Activated CD4-positive, alpha-beta T cell treated with anti-CD3 and anti-CD28 coated beads for 48 hours (primary cell): Measurements from ENCODE around the gene PLB1.

Source experiments
- DNase-seq: peaks from one replicate; pipeline ENCODE4 v3.0.0-alpha.2; 2020

PLB1 gene

GRCh38 chr2:28615706-28616105 lies 119.8 kb downstream of the PLB1 start:
- no peak for DNase-seq

GRCh38 chr2:28616396-28616999 lies 120.6 kb downstream of the PLB1 start:
- DNase-seq, result no peak

GRCh38 chr2:28617502-28618184 lies 121.8 kb downstream of the PLB1 start:
- DNase-seq, result no peak

GRCh38 chr2:28618221-28619141 lies 122.6 kb downstream of the PLB1 start:
- no peak for DNase-seq

- DNase-seq, result no peak
These were observed 123.6 kb downstream of the PLB1 start for GRCh38 chr2:28619213-28620196.

GRCh38 chr2:28620291-28620793 lies 124.5 kb downstream of the PLB1 start:
- DNase-seq, result no peak

GRCh38 chr2:28620801-28621171 lies 124.9 kb downstream of the PLB1 start:
- DNase-seq, result no peak

- DNase-seq, result peak; percentile 68
These were observed 125.6 kb downstream of the PLB1 start for GRCh38 chr2:28621172-28622100.

- no peak for DNase-seq
These were observed 126.2 kb downstream of the PLB1 start for GRCh38 chr2:28622101-28622499.

GRCh38 chr2:28623582-28624405 lies 127.9 kb downstream of the PLB1 start:
- DNase-seq, result no peak

GRCh38 chr2:28624436-28624792 lies 128.6 kb downstream of the PLB1 start:
- DNase-seq, result no peak

- DNase-seq, result peak; percentile 77
These were observed 129.2 kb downstream of the PLB1 start for GRCh38 chr2:28624793-28625701.

GRCh38 chr2:28626376-28626775 lies 130.5 kb downstream of the PLB1 start:
- no peak for DNase-seq

GRCh38 chr2:28626891-28627421 lies 131.1 kb downstream of the PLB1 start:
- DNase-seq, result no peak

- DNase-seq, result no peak
These were observed 132.0 kb downstream of the PLB1 start for GRCh38 chr2:28627722-28628480.

- DNase-seq, result no peak
These were observed 132.6 kb downstream of the PLB1 start for GRCh38 chr2:28628506-28628905.

- no peak for DNase-seq
These were observed 133.1 kb downstream of the PLB1 start for GRCh38 chr2:28628987-28629386.

GRCh38 chr2:28629910-28630309 lies 134.1 kb downstream of the PLB1 start:
- no peak for DNase-seq
